Measurements from ENCODE around the gene SASH3.

Gene SASH3

GRCh38 chrX:129843459-129844306 lies 63.9 kb downstream of the SASH3 start, which contains the start of gene ZDHHC9 (continued):
- no peak for TF ChIP-seq ZNF302 (tag by site-specific recombination; IDR thresholded peaks at IDR 0.05; ENCODE audit: low read depth)
- peak; percentile 82 for TF ChIP-seq EGR2 (tag by site-specific recombination; IDR thresholded peaks at IDR 0.05; ENCODE audit: low read depth)
- TF ChIP-seq ZNF571 (tag by site-specific recombination; IDR thresholded peaks at IDR 0.05) = no peak
- TF ChIP-seq ZBTB11 (tag by site-specific recombination; conservative IDR thresholded peaks at IDR 0.05; ENCODE audit: low read depth) = no peak
- TF ChIP-seq, protein P1, sequence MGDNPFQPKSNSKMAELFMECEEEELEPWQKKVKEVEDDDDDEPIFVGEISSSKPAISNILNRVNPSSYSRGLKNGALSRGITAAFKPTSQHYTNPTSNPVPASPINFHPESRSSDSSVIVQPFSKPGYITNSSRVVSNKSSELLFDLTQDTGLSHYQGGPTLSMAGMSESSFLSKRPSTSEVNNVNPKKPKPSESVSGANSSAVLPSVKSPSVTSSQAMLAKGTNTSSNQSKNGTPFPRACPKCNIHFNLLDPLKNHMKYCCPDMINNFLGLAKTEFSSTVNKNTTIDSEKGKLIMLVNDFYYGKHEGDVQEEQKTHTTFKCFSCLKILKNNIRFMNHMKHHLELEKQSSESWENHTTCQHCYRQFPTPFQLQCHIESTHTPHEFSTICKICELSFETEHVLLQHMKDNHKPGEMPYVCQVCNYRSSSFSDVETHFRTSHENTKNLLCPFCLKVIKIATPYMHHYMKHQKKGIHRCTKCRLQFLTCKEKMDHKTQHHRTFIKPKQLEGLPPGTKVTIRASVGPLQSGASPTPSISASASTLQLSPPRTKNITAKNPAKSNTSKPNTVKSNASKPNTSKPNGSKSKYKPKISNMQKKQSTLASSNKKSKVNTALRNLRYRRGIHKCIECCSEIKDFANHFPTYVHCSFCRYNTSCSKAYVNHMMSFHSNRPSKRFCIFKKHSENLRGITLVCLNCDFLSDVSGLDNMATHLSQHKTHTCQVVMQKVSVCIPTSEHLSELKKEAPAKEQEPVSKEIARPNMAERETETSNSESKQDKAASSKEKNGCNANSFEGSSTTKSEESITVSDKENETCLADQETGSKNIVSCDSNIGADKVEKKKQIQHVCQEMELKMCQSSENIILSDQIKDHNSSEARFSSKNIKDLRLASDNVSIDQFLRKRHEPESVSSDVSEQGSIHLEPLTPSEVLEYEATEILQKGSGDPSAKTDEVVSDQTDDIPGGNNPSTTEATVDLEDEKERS (tag by site-specific recombination; IDR thresholded peaks at IDR 0.05) = no peak
- peak; percentile 98 for TF ChIP-seq PRDM10 (tag by site-specific recombination; IDR thresholded peaks at IDR 0.05)
- no peak for TF ChIP-seq ZNF169 (tag by site-specific recombination; IDR thresholded peaks at IDR 0.05)
- no peak for TF ChIP-seq ZBTB1 (tag by site-specific recombination; IDR thresholded peaks at IDR 0.05)
- peak; percentile 24; the same call in 1 of the 2 replicates for TF ChIP-seq YY1 (tag by site-specific recombination; IDR thresholded peaks at IDR 0.05)
- peak; percentile 45; the same call in 1 of the 2 replicates for TF ChIP-seq KLF17 (tag by site-specific recombination; IDR thresholded peaks at IDR 0.05)
- no peak for TF ChIP-seq ZNF776 (tag by site-specific recombination; IDR thresholded peaks at IDR 0.05; ENCODE audit: borderline replicate concordance)
- TF ChIP-seq, protein P2, sequence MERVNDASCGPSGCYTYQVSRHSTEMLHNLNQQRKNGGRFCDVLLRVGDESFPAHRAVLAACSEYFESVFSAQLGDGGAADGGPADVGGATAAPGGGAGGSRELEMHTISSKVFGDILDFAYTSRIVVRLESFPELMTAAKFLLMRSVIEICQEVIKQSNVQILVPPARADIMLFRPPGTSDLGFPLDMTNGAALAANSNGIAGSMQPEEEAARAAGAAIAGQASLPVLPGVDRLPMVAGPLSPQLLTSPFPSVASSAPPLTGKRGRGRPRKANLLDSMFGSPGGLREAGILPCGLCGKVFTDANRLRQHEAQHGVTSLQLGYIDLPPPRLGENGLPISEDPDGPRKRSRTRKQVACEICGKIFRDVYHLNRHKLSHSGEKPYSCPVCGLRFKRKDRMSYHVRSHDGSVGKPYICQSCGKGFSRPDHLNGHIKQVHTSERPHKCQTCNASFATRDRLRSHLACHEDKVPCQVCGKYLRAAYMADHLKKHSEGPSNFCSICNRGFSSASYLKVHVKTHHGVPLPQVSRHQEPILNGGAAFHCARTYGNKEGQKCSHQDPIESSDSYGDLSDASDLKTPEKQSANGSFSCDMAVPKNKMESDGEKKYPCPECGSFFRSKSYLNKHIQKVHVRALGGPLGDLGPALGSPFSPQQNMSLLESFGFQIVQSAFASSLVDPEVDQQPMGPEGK (tag by site-specific recombination; IDR thresholded peaks at IDR 0.05) = peak; percentile 90
- peak; percentile 88 for TF ChIP-seq ZNF335 (tag by site-specific recombination; conservative IDR thresholded peaks at IDR 0.05)
- TF ChIP-seq, protein P3, sequence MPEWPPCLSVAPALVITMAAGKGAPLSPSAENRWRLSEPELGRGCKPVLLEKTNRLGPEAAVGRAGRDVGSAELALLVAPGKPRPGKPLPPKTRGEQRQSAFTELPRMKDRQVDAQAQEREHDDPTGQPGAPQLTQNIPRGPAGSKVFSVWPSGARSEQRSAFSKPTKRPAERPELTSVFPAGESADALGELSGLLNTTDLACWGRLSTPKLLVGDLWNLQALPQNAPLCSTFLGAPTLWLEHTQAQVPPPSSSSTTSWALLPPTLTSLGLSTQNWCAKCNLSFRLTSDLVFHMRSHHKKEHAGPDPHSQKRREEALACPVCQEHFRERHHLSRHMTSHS (tag by site-specific recombination; IDR thresholded peaks at IDR 0.05) = no peak
- peak; percentile 34; the same call in 1 of the 2 replicates for TF ChIP-seq ZNF610 (tag by site-specific recombination; IDR thresholded peaks at IDR 0.05; ENCODE audit: borderline replicate concordance)
- TF ChIP-seq ZNF692 (tag by site-specific recombination; IDR thresholded peaks at IDR 0.05) = peak; percentile 60; the same call in 1 of the 2 replicates
- peak; percentile 84 for TF ChIP-seq KLF1 (tag by site-specific recombination; IDR thresholded peaks at IDR 0.05)
- TF ChIP-seq, protein P4, sequence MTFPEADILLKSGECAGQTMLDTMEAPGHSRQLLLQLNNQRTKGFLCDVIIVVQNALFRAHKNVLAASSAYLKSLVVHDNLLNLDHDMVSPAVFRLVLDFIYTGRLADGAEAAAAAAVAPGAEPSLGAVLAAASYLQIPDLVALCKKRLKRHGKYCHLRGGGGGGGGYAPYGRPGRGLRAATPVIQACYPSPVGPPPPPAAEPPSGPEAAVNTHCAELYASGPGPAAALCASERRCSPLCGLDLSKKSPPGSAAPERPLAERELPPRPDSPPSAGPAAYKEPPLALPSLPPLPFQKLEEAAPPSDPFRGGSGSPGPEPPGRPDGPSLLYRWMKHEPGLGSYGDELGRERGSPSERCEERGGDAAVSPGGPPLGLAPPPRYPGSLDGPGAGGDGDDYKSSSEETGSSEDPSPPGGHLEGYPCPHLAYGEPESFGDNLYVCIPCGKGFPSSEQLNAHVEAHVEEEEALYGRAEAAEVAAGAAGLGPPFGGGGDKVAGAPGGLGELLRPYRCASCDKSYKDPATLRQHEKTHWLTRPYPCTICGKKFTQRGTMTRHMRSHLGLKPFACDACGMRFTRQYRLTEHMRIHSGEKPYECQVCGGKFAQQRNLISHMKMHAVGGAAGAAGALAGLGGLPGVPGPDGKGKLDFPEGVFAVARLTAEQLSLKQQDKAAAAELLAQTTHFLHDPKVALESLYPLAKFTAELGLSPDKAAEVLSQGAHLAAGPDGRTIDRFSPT (tag by site-specific recombination; IDR thresholded peaks at IDR 0.05) = peak; percentile 98
- TF ChIP-seq ZBTB20 (tag by site-specific recombination; IDR thresholded peaks at IDR 0.05) = peak; percentile 91

Measured in HEK293 (cell line).